C4-2B (cell line): ENCODE measurements around the gene IGLL1.
"Not testable (repeated sequence)": the region's sequence is repeated elsewhere in the genome, so short reads cannot be mapped to it uniquely, and the experiment has no call there.

ENCODE experiments used
- CTCF ChIP-seq: fragments of 450-650 bp; conservative IDR thresholded peaks from 2 replicates; pipeline ENCODE4 v1.5.1; 2017; ENCODE audit warnings: mild to moderate bottlenecking
- ZFX ChIP-seq: fragments of 450-650 bp; IDR thresholded peaks from 2 replicates; pipeline ENCODE4 v1.6.1; 2017

DNA sequence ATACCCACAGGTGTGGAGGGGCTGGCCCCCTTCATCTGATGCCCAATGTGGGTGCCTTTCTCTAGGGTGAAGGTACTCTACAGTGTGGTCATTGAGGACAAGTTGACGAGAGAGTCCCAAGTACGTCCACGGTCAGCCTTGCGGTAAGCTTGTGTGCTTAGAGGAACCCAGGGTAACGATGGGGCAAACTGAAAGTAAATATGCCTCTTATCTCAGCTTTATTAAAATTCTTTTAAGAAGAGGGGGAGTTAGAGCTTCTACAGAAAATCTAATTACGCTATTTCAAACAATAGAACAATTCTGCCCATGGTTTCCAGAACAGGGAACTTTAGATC, 41.4 kb downstream of the IGLL1 start:
- TF ChIP-seq CTCF, ZFX: not testable (repeated sequence)
